T-helper 2 cell (primary cell): ENCODE results near the gene SPTSSA.
"Not testable (repeated sequence)": the region's sequence is repeated elsewhere in the genome, so short reads cannot be mapped to it uniquely, and the experiment has no call there.

ENCODE experiments used
- DNase-seq, 5 experiments: peaks; one replicate each; pipeline versions ENCODE4 v3.0.0 to v3.0.0-alpha.2; 2012 to 2022
- total RNA-seq, 2 donors: gene quantifications; one replicate each; lab custom pipeline; 2026; lab: John Stamatoyannopoulos, UW

SPTSSA gene
- total RNA-seq, result 2.5 to 2.9 reads per million in 2 donors

DNA sequence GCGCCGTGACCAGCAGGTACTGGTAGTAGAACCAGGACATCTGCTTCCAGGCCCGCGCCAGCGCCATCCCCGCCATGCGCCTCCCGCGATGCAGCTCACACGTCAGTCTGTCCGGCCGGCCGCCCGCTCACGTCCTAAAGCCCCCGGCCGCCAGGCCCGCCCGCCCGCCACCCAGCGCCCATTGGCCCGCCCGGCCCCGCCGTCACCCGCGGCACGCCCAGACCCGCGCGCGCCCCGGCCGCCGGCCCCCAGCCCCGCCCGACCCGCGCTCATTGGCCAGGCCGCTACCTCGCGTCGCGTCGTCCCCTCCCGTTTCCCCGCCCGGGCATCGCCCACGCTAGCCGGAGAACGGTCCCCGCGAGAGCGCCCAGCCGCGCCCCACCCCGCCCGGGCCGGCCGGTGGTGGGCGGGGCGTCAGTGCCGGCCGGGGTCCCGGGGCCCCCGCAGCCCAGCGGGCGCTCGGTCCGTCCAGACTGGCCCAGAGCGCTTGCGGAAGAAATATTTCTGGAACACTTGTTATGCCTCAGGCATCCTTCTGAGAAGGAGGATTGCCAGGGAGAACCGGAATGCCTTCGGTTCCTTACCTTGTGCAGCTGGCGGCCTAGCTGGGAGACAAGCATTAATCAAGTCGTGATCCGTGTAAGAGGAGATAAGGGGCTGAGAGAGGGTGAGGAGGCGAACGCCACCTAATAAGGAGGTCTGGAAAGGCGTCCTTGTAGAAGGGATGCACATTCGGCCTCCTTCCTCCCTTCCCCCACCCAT lies at the start of gene SPTSSA:
Gene SPTSSA, minus strand, starts transcription at position 109 of the 762 bp plus-strand sequence. Its CDS starts 33 bp downstream, at position 76.
- DNase-seq, result peak; percentile 71 to 95 (median 82)

GRCh38 chr14:34507884-34508283 lies 45.8 kb upstream of the SPTSSA start:
- DNase-seq, result no peak

GRCh38 chr14:34507459-34507858 lies 45.4 kb upstream of the SPTSSA start:
- DNase-seq, result no peak

DNA sequence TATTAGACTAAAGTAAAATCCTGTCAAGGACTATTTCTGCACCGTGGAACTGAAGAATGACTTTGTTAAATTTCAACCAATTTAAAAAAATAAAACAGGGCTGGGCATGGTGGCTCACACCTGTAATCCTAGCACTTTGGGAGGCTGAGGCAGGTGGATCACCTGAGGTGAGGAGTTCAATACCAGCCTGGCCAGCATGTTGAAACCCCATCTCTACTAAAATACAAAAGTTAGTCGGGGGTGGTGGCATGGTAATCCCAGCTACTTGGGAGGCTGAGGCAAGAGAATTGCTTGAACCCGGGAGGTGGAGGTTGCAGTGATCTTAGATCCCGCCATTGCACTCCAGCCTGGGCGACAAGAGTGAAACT lies 43.1 kb upstream of the SPTSSA start:
- not testable (repeated sequence) for DNase-seq

- not testable (repeated sequence) for DNase-seq
Measured at GRCh38 chr14:34504027-34504426, 42.0 kb upstream of the SPTSSA start.

- DNase-seq, result no peak
Measured at GRCh38 chr14:34502545-34503225, 40.6 kb upstream of the SPTSSA start.

GRCh38 chr14:34502001-34502400 lies 40.0 kb upstream of the SPTSSA start:
- no peak for DNase-seq

- DNase-seq, result no peak
Measured at GRCh38 chr14:34501004-34501580, 39.1 kb upstream of the SPTSSA start.

DNA sequence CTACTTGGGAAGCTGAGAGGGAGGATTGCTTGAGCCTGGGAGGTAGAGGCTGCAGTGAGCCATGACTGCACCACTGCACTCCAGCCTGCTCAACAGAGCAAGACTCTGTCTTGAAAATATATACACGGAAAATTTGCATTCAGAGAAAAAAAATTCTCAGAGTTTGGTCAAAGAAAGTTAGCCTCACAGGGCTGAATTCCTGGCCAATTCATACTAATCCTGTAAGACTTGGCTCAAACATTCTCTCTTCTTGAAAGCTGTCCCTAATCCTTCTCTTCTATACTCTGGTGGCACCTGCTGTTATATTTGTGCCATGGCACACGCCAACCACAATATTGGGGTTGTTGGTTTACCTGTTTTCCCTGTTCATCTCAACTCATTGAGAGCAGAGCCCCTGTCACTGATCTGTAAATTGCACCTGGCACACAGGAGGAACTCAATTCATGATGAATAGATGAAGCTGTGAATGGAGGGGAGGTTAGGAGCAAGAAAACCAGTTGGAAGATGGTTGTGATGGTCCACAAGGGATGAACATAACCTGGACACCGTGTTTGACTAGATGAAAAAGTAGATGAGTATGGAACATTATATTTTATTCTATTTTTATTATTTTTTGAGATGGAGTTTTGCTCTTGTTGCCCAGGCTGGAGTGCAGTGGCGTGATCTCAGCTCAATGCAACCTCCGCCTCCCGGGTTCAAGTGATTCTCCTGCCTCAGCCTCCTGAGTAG lies 36.8 kb upstream of the SPTSSA start:
- peak in 1 of 5 experiments; percentile 25 for DNase-seq

DNA sequence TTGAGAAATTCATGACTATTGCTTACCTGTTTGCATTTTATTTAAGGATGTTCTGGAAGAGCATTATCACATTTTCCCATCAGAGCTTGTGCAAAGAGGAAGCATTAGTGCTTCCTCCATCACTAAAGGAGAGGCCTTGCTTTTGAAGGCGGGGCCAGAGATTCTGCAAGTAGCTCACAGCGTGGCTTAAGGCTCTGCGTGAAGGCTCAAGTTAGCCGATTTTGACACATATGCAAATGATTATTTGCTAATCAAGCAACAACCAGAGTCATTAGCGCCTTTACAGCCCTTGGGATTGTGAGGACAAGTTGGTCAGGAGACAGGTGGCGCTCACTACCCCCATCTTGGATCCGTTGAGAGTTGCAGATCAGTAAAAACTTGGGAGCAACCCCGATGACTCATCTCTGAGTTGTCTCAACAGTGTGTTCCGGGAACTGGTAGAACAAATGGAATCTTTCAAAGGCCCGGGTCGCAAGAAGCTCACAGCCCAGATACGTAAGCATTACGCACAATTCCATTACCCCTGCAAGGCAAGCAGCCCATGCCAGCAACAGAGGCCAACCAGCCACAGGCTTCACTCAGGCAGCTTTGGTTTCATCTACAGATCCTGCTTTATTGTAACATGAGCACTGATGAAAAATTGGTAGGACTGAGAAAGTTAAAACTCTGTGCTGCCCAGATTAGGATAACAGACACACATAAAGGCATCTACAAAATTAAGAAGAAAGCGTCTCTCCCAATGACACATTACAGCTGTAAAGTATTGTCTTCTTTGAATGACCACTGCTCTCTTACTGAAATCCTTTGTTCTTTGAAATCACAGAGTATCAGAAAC lies 34.9 kb upstream of the SPTSSA start:
- no peak for DNase-seq

- DNase-seq, result no peak
Measured at GRCh38 chr14:34496007-34496678, 34.1 kb upstream of the SPTSSA start.

GRCh38 chr14:34489324-34489723 lies 27.3 kb upstream of the SPTSSA start:
- DNase-seq, result no peak

DNA sequence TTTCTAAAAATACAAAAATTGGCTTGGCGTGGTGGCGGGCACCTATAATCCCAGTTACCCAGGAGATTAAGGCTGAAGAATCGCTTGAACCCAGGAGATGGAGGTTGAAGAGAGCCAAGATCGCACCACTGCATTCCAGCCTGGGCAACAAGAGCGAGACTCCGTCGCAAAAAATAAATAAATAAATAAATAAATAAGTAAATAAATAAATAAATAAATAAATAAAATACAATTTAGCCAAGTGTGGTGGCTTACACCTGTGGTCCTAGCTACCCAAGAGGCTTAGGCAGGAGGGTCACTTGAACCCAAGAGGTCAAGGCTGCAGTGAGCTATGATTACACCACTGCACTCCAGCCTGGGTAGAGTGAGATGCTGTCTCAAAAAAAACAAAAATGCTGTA lies 26.5 kb upstream of the SPTSSA start:
- DNase-seq, result no peak

GRCh38 chr14:34484726-34485125 lies 22.7 kb upstream of the SPTSSA start:
- no peak for DNase-seq

DNA sequence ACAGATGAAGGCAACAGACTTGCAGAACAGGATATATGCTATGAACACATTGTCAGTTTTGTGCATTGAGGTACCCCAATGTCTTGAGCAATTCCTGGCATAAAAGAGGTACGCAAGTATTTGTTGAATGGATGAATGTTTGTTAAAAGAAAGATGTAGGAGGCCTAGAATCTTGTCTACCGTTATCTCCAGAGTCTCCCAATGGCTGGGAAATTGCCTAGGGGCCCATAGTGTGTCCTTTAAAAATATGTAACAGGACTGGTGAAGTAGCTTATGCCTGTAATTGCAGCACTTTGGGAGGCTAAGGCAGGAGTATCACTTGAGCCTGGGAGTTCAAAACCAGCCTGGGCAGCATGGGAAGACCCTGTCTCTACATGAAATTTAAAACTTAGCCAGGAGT lies 20.4 kb upstream of the SPTSSA start:
- no peak for DNase-seq

GRCh38 chr14:34479694-34480093 lies 17.7 kb upstream of the SPTSSA start:
- DNase-seq, result no peak

DNA sequence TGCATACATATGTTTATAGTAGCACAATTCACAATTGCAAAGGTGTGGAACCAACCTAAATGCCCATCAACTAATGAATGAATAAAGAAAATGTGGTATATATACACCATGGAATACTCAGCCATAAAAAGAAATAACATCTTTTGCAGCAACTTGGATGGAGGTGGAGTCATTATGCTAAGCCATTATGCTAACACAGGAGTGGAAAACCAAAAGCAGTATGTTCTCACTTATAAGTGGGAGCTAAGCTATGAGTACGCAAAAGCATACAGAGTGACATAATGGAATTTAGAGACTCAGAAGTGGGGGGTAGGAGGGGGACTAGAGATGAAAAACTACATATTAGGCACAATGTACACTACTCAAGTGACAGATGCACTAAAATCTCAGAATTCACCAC lies 16.2 kb upstream of the SPTSSA start:
- DNase-seq, result no peak

GRCh38 chr14:34476036-34476435 lies 14.0 kb upstream of the SPTSSA start:
- DNase-seq, result not testable (repeated sequence)

DNA sequence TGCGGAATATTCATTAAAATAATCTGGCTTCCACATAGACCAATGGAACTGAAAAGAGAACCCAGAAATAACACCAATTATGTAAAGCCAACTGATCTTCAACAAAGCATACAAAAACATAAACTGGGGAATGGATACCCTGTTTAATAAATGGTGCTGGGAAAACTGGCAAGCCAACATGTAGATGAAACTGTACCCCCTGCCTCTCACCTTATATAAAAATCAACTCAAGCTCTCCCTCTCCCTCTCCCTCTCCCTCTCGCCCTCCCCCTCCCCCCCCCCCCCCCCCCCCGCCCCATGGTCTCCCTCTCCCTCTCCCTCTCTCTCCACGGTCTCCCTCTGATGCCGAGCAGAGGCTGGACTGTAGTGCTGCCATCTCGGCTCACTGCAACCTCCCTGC lies 13.1 kb upstream of the SPTSSA start:
- no peak for DNase-seq

- DNase-seq, result no peak
Measured at GRCh38 chr14:34474187-34474679, 12.2 kb upstream of the SPTSSA start.

DNA sequence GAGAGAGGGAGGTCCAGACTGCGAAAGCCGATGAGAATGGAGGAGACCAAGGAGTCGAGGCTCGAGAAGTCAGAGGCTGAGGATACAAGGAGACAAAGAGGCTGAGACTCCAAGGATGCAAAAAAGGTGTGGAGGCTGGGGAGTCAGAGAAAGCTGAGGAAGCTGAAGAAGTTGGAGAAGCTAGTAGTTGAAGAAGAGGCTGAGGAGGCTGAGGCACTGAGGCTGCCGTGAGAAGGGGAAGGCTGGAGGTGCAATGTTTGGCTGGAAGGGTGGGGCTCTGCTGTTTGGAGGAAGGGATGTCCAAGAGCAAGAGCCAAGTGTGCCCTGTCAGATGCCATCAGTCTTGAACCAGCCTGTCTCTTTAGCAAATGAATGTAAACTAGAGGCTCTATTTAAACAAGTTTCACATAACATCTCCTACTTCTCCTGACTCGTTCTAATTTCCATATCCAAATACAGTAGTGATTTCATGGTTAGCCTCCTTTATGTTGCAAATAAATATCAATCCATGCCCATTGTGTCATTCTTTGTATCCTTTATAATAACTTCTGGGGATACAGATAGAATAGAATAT lies 10.8 kb upstream of the SPTSSA start:
- no peak for DNase-seq
